H1 (cell line): Measurements from ENCODE around the gene FGF19. TPM values are rescaled to one million over a fixed set of nuclear protein-coding genes. Genes with fewer than 3 reads are reported as not detected.

Experiments used
- CTCF ChIA-PET: fragments of 300-600 bp; sonication (Branson Sonifier 250); formaldehyde crosslinking; loops from one replicate; lab custom pipeline; 2021; ENCODE audit not compliant: partially characterized antibody; lab: Charles Lee
- POLR2A ChIA-PET: fragments of 300-600 bp; sonication (Branson Sonifier 250); formaldehyde crosslinking; loops from one replicate; lab custom pipeline; 2021; ENCODE audit warnings: inconsistent platforms; ENCODE audit not compliant: partially characterized antibody; lab: Charles Lee
- DNase-seq, 2 experiments: peaks; one replicate each; pipeline versions ENCODE4 v3.0.0 to v3.0.0-alpha.2; 2010 to 2022; ENCODE audit warnings: low spot score in 2 of 2, low read depth in 1 of 2, mixed read lengths in 1 of 2
- FAIRE-seq: peaks from 2 replicates; lab custom pipeline; 2011; peaks lifted over from hg19 to GRCh38; lab: Jason Lieb, UNC
- H2AFZ ChIP-seq: 2 replicates; pipeline ENCODE4 v1.8.1; 2012; ENCODE audit warnings: low read length, inconsistent platforms
- H2AK5ac ChIP-seq: 2 replicates; pipeline ENCODE4 v1.6.1; 2013; ENCODE audit warnings: low read depth, low read length
- H2BK120ac ChIP-seq: replicated peaks from 2 replicates; pipeline ENCODE3; 2013; ENCODE audit warnings: low read depth, low read length, inconsistent platforms
- H2BK12ac ChIP-seq: 2 replicates; pipeline ENCODE4 v1.6.1; 2013; ENCODE audit warnings: low read depth, low read length
- H2BK15ac ChIP-seq: 2 replicates; pipeline ENCODE4 v1.6.1; 2013; ENCODE audit warnings: low read length
- H2BK20ac ChIP-seq: 2 replicates; pipeline ENCODE4 v1.6.1; 2013; ENCODE audit warnings: low read length
- H2BK5ac ChIP-seq: 2 replicates; pipeline ENCODE4 v1.6.1; 2013; ENCODE audit warnings: low read depth, low read length
- H3K14ac ChIP-seq: 2 replicates; pipeline ENCODE4 v1.6.1; 2013; ENCODE audit warnings: inconsistent platforms; ENCODE audit not compliant: insufficient read length
- H3K18ac ChIP-seq: 2 replicates; pipeline ENCODE4 v1.6.1; 2013; ENCODE audit warnings: low read length; ENCODE audit errors: extremely low read depth
- H3K23ac ChIP-seq: 2 replicates; pipeline ENCODE4 v1.6.1; 2013; ENCODE audit warnings: inconsistent platforms; ENCODE audit not compliant: insufficient read length
- H3K23me2 ChIP-seq: 2 replicates; pipeline ENCODE4 v1.6.1; 2013; ENCODE audit warnings: low read depth, low read length
- H3K27ac ChIP-seq: 2 replicates; pipeline ENCODE4 v1.6.1; 2011; ENCODE audit warnings: low read depth, low read length, inconsistent platforms
- H3K27me3 ChIP-seq, 4 experiments: replicated peaks in 1 of 4; 1 replicate in 1 of 4; 2 replicates in 3 of 4; pipeline versions ENCODE4 v1.6.1 to v1.8.1; 2011 to 2013; ENCODE audit warnings: low read length in 3 of 4, mild to moderate bottlenecking in 3 of 4, inconsistent platforms in 2 of 4, mixed read lengths in 2 of 4, moderate library complexity in 1 of 4; ENCODE audit not compliant: control insufficient read depth in 3 of 4, insufficient read depth in 3 of 4; ENCODE audit errors: extremely low read depth in 1 of 4
- H3K36me3 ChIP-seq, 4 experiments: 2 replicates each; pipeline versions ENCODE4 v1.6.1 to v1.8.1; 2011 to 2013; ENCODE audit warnings: mild to moderate bottlenecking in 4 of 4, low read length in 3 of 4, moderate library complexity in 2 of 4, control low read depth in 1 of 4, inconsistent platforms in 1 of 4; ENCODE audit not compliant: insufficient read depth in 4 of 4, control insufficient read depth in 2 of 4
- H3K4ac ChIP-seq: replicated peaks from 2 replicates; pipeline ENCODE3; 2013; ENCODE audit warnings: low read length, low read depth, mixed read lengths, inconsistent platforms; ENCODE audit not compliant: insufficient read length
- H3K4me1 ChIP-seq, 4 experiments: replicated peaks in 1 of 4; 1 replicate in 1 of 4; 2 replicates in 3 of 4; pipeline versions ENCODE4 v1.6.1 to v1.8.1; 2011 to 2013; ENCODE audit warnings: low read length in 3 of 4, inconsistent platforms in 2 of 4, mixed read lengths in 1 of 4; ENCODE audit not compliant: insufficient read depth in 4 of 4, control insufficient read depth in 3 of 4
- H3K4me2 ChIP-seq, 2 experiments: 2 replicates each; pipeline versions ENCODE4 v1.6.1 to v1.8.1; 2011 to 2013; ENCODE audit warnings: low read depth in 2 of 2, low read length in 2 of 2, control low read depth in 1 of 2, inconsistent platforms in 1 of 2, mild to moderate bottlenecking in 1 of 2; ENCODE audit not compliant: insufficient read depth in 1 of 2
- H3K4me3 ChIP-seq, 4 experiments: fragments of 200-600, 300-600 bp in 1 of 4; sonication (generic), shearing (Covaris generic), sonication (Bioruptor Twin) in 1 of 4; 2 replicates each; pipeline versions ENCODE4 v1.5.1 to v1.8.1; 2011 to 2016; ENCODE audit warnings: low read length in 4 of 4, low read depth in 3 of 4, control low read depth in 2 of 4, inconsistent platforms in 2 of 4, mild to moderate bottlenecking in 2 of 4, mixed read lengths in 1 of 4, moderate library complexity in 1 of 4; ENCODE audit not compliant: insufficient read depth in 2 of 4; ENCODE audit errors: extremely low read depth in 1 of 4
- H3K56ac ChIP-seq: replicated peaks from 2 replicates; pipeline ENCODE3; 2013; ENCODE audit warnings: low read depth, mild to moderate bottlenecking, mixed read lengths, low read length, inconsistent platforms; ENCODE audit not compliant: insufficient read length
- H3K79me1 ChIP-seq: 2 replicates; pipeline ENCODE4 v1.6.1; 2013; ENCODE audit warnings: low read depth, low read length, control low read depth
- H3K79me2 ChIP-seq, 2 experiments: 2 replicates each; pipeline versions ENCODE4 v1.6.1 to v1.8.1; 2012 to 2013; ENCODE audit warnings: low read length in 2 of 2, mild to moderate bottlenecking in 2 of 2, inconsistent platforms in 1 of 2; ENCODE audit not compliant: insufficient read depth in 2 of 2, control insufficient read depth in 1 of 2
- H3K9ac ChIP-seq, 4 experiments: replicated peaks in 1 of 4; 1 replicate in 1 of 4; 2 replicates in 3 of 4; pipeline versions ENCODE4 v1.6.1 to v1.8.1; 2011 to 2013; ENCODE audit warnings: low read depth in 3 of 4, low read length in 3 of 4, control low read depth in 2 of 4, mild to moderate bottlenecking in 2 of 4, moderate library complexity in 2 of 4, inconsistent platforms in 1 of 4; ENCODE audit errors: extremely low read depth in 1 of 4
- H3K9me3 ChIP-seq, 2 experiments: 2 replicates each; pipeline versions ENCODE4 v1.6.1 to v1.8.1; 2012 to 2013; ENCODE audit warnings: mild to moderate bottlenecking in 2 of 2, moderate library complexity in 2 of 2, control low read depth in 1 of 2, inconsistent platforms in 1 of 2, low read depth in 1 of 2, low read length in 1 of 2, mixed read lengths in 1 of 2; ENCODE audit not compliant: insufficient read depth in 2 of 2
- H4K20me1 ChIP-seq, 2 experiments: replicated peaks in 1 of 2; 2 replicates each; pipeline versions ENCODE3 to v1.8.1; 2011 to 2013; ENCODE audit warnings: inconsistent platforms in 2 of 2, low read length in 2 of 2, mild to moderate bottlenecking in 1 of 2; ENCODE audit not compliant: insufficient read depth in 2 of 2, control insufficient read depth in 1 of 2
- H4K5ac ChIP-seq: 2 replicates; pipeline ENCODE4 v1.6.1; 2013; ENCODE audit warnings: low read length, low read depth, mixed read lengths, inconsistent platforms; ENCODE audit not compliant: insufficient read length
- H4K8ac ChIP-seq: 2 replicates; pipeline ENCODE4 v1.8.0; 2013; ENCODE audit warnings: mild to moderate bottlenecking, moderate library complexity, low read length, inconsistent platforms; ENCODE audit not compliant: insufficient read depth; ENCODE audit errors: extremely low read depth
- H4K91ac ChIP-seq: replicated peaks from 2 replicates; pipeline ENCODE3; 2013; ENCODE audit warnings: low read length, mixed read lengths, inconsistent platforms; ENCODE audit not compliant: insufficient read length
- CEBPB ChIP-seq: IDR thresholded peaks from 2 replicates; pipeline ENCODE4 v1.6.1; 2012; ENCODE audit warnings: low read depth, low read length
- CHD1 ChIP-seq: IDR thresholded peaks from 2 replicates; pipeline ENCODE4 v1.6.1; 2012; ENCODE audit warnings: low read depth, low read length, improper control_type of control experiment
- CTBP2 ChIP-seq: IDR thresholded peaks from 2 replicates; pipeline ENCODE4 v1.7.0; 2011; ENCODE audit warnings: borderline replicate concordance, mild to moderate bottlenecking, moderate library complexity, mixed read lengths, low read length; ENCODE audit not compliant: insufficient read depth, insufficient read length
- SIN3A ChIP-seq, 2 experiments: IDR thresholded peaks in 1 of 2; conservative IDR thresholded peaks in 1 of 2; 2 replicates each; pipeline ENCODE4 v1.6.1; 2011 to 2012; ENCODE audit warnings: low read length in 2 of 2, improper control_type of control experiment in 1 of 2, low read depth in 1 of 2, mild to moderate bottlenecking in 1 of 2
- WGBS, 2 experiments: shearing (Covaris generic) in 1 of 2; methylation state at CpG; one replicate each; pipeline versions ENCODE4 v1.1.6 to v1.1.7; 2013 to 2015; ENCODE audit warnings: low lambda C conversion rate in 2 of 2, mixed read lengths in 2 of 2, inconsistent platforms in 1 of 2, low coverage in 1 of 2, missing lambda C conversion rate in 1 of 2; ENCODE audit not compliant: insufficient replicate concordance in 2 of 2, insufficient coverage in 1 of 2, insufficient read length in 1 of 2; ENCODE audit errors: extremely low coverage in 1 of 2, missing lambda C conversion rate in 1 of 2; 5-methylcytosine and 5-hydroxymethylcytosine counted together
- polyA plus RNA-seq, 7 experiments: library from polyadenylated mRNA; depleted of rRNA in 3 of 7; stranded (reverse) in 5 of 7; unstranded in 2 of 7; fragments of >200 nt in 5 of 7; fragments of 200-250 nt in 2 of 7; gene quantifications; 1 replicate in 5 of 7; 2 replicates in 1 of 7; 4 replicates in 1 of 7; pipeline versions ENCODE4 v1.2.1 to v1.2.3, GENCODE V29; 2011 to 2013; ENCODE audit warnings: missing spikeins in 2 of 7, mixed read lengths in 2 of 7
- total RNA-seq: library from RNA; stranded (reverse); fragmentation: NEBNext Ultra II Directional; extraction: Animal tissue kit (Norgen Biotek cat#: 25700); gene quantifications from 2 replicates; pipeline ENCODE4 v1.2.1, GENCODE V29; 2021

The FGF19 gene
- total and polyA plus RNA-seq, 2 of the 8 experiments (the other 6 are each of a cell fraction or from before 2014, with no cell fraction given): 9.6 to 14.8 TPM

DNA sequence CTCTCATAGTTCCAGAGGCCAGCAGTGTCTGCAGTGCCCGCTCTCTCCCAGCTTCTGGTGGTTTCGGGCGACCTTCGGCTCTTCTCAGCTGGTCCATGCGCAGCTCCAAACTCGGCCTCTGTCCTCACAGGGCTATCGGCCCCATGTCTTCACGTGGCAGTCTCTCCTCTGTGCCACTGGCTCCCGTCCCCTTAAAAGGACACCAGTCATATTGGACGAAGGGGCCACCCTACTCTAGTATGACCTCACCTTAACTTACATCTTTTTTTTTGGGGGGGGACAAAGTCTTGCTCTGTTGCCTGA, 42.5 kb downstream of the FGF19 start:
- Histone ChIP-seq H3K9ac (no peak overlapping the region), H3K56ac (no peak overlapping the region), H2BK15ac (no peak overlapping the region), H3K36me3 (peaks cover 0 to 3% (median under 1%) of the 10 kb centered on the region in 4 experiments; a peak in 2 of 8 replicates), H3K27me3 (no peaks in the 10 kb centered on the region; a peak in 1 of 7 replicates), H3K4me2 (no peak overlapping the region), H3K79me2 (no peaks in the 10 kb centered on the region), H4K8ac (no peak overlapping the region), H2BK12ac (no peak overlapping the region), H2AFZ (no peak overlapping the region), H3K79me1 (no peaks in the 10 kb centered on the region), H2BK5ac (no peak overlapping the region), H2AK5ac (no peak overlapping the region), H3K14ac (no peak overlapping the region), H3K23me2 (no peaks in the 10 kb centered on the region), H4K91ac (no peak overlapping the region), H4K5ac (no peak overlapping the region), H3K4me1 (peaks cover 5 to 16% (median 13%) of the 10 kb centered on the region in 4 experiments), H3K27ac (no peak overlapping the region), H2BK120ac (no peak overlapping the region), H2BK20ac (no peak overlapping the region), H3K9me3 (no peaks in the 10 kb centered on the region), H3K4ac (no peak overlapping the region), H3K18ac (no peak overlapping the region), H3K23ac (no peak overlapping the region), H4K20me1 (peaks cover 0 to 2% of the 10 kb centered on the region in 2 experiments), H3K4me3 (no peak overlapping the region)
- 73% methylated on average over 10 of the region's 10 CpGs; no CpG with 5 or more reads in 1 of the 2 experiments for WGBS, 2 experiments
- POLR2A ChIA-PET: interaction anchor here (0.6 to 10.9 kb wide), 4 partner anchors 13 to 597 kb away, joined by 3 to 197 read pairs (median 4); partner anchors contain the start of genes CCND1 and LTO1
- FAIRE-seq (no peak), DNase-seq (no peak)
- CTCF ChIA-PET: interaction anchor here (0.7 to 8.4 kb wide), 17 partner anchors 8 to 776 kb away, joined by 3 to 81 read pairs (median 5); partner anchors contain the start of gene LTO1
- TF ChIP-seq CHD1 (no peak), CTBP2 (no peak), SIN3A (conservative IDR thresholded peaks at IDR 0.05 in 1 of 2, IDR thresholded peaks at IDR 0.05 in 1 of 2; ENCODE audit: low read depth in 1 of 2, low read length in 2 of 2) (no peak), CEBPB (no peak)
